ENCODE data around the gene KRT35. TPM values are rescaled to one million over a fixed set of nuclear protein-coding genes. Genes with fewer than 3 reads are reported as not detected.

Gene KRT35
- total RNA-seq, 2 experiments from 2014 or later: not detected

Small RNA genes within 50 kb of the gene (microRNA-seq; reads per million reads assigned to microRNA genes)
- not detected for gene MIR6510

Other genes starting within 250 kb of the KRT35 start
- gene KRTAP9-3, start 248.7 kb downstream of the KRT35 start, total RNA-seq: not detected
- not detected for gene KRTAP9-8, start 243.2 kb downstream of the KRT35 start, total RNA-seq
- gene KRTAP9-4, start 231.5 kb downstream of the KRT35 start, total RNA-seq: not detected
- not detected for gene KRTAP9-9, start 225.8 kb downstream of the KRT35 start, total RNA-seq
- not detected for gene KRTAP9-6, start 215.8 kb downstream of the KRT35 start, total RNA-seq
- not detected for gene KRTAP9-7, start 205.5 kb downstream of the KRT35 start, total RNA-seq
- not detected for gene KRTAP29-1, start 178.3 kb downstream of the KRT35 start, total RNA-seq
- gene KRTAP16-1, start 171.8 kb downstream of the KRT35 start, total RNA-seq: not detected
- not detected for gene KRTAP17-1, start 165.4 kb downstream of the KRT35 start, total RNA-seq
- not detected for gene KRT33A, start 130.3 kb downstream of the KRT35 start, total RNA-seq
- gene KRT33B, start 111.3 kb downstream of the KRT35 start, total RNA-seq: not detected
- gene KRT34, start 98.8 kb downstream of the KRT35 start, total RNA-seq: not detected
- gene KRT31, start 83.5 kb downstream of the KRT35 start, total RNA-seq: not detected
- gene KRT37, start 56.6 kb downstream of the KRT35 start, total RNA-seq: not detected
- gene KRT38, start 40.2 kb downstream of the KRT35 start, total RNA-seq: not detected
- gene KRT32, start 13.8 kb downstream of the KRT35 start, total RNA-seq: not detected
- not detected for gene KRT36, start 8.8 kb upstream of the KRT35 start, total RNA-seq
- not detected for gene KRT13, start 24.5 kb upstream of the KRT35 start, total RNA-seq
- not detected for gene KRT15, start 37.7 kb upstream of the KRT35 start, total RNA-seq
- gene KRT19, start 47.2 kb upstream of the KRT35 start, total RNA-seq: not detected
- gene KRT9, start 90.9 kb upstream of the KRT35 start, total RNA-seq: not detected
- not detected for gene KRT14, start 105.7 kb upstream of the KRT35 start, total RNA-seq
- not detected for gene KRT16, start 131.6 kb upstream of the KRT35 start, total RNA-seq
- not detected for gene KRT17, start 143.4 kb upstream of the KRT35 start, total RNA-seq
- 100 to 1,000 TPM; 661 to 670 TPM for gene EIF1, start 207.7 kb upstream of the KRT35 start, total RNA-seq
- gene GAST, start 231.2 kb upstream of the KRT35 start, total RNA-seq: not detected

Measured in activated CD8-positive, alpha-beta T cell treated with anti-CD3 and anti-CD28 coated beads, Interleukin-2, amount 10 ng/mL, durations not matched to agents 7 days and 5 days (primary cell).